Hepatocyte (in vitro differentiated cells): ENCODE measurements around the gene KLF13.

Experiments
- CTCF ChIP-seq: fragments of 200-600 bp; sonication (generic); IDR thresholded peaks from 2 replicates; pipeline ENCODE4 v1.5.1; 2016; ENCODE audit warnings: antibody characterized with exemption, mild to moderate bottlenecking; ENCODE audit not compliant: poor library complexity
- EZH2 ChIP-seq: fragments of 200-600 bp; sonication (generic); IDR thresholded peaks from 2 replicates; pipeline ENCODE4 v1.6.1; 2016; ENCODE audit warnings: antibody characterized with exemption, mild to moderate bottlenecking, borderline replicate concordance
- EZH2phosphoT487 ChIP-seq: fragments of 200-600 bp; sonication (generic); IDR thresholded peaks from one replicate; pipeline ENCODE4 v1.6.1; 2018; ENCODE audit warnings: antibody characterized with exemption, mild to moderate bottlenecking, low read depth, moderate library complexity; ENCODE audit not compliant: unreplicated experiment, severe bottlenecking

GRCh38 chr15:31305375-31305774, 21.3 kb upstream of the KLF13 start:
- TF ChIP-seq CTCF: no peak
- TF ChIP-seq EZH2: no peak
- TF ChIP-seq EZH2phosphoT487: no peak
